Measurements from ENCODE around the gene ZNF264.
"Not testable (repeated sequence)": the region's sequence is repeated elsewhere in the genome, so short reads cannot be mapped to it uniquely, and the experiment has no call there.

ZNF264 gene

DNA sequence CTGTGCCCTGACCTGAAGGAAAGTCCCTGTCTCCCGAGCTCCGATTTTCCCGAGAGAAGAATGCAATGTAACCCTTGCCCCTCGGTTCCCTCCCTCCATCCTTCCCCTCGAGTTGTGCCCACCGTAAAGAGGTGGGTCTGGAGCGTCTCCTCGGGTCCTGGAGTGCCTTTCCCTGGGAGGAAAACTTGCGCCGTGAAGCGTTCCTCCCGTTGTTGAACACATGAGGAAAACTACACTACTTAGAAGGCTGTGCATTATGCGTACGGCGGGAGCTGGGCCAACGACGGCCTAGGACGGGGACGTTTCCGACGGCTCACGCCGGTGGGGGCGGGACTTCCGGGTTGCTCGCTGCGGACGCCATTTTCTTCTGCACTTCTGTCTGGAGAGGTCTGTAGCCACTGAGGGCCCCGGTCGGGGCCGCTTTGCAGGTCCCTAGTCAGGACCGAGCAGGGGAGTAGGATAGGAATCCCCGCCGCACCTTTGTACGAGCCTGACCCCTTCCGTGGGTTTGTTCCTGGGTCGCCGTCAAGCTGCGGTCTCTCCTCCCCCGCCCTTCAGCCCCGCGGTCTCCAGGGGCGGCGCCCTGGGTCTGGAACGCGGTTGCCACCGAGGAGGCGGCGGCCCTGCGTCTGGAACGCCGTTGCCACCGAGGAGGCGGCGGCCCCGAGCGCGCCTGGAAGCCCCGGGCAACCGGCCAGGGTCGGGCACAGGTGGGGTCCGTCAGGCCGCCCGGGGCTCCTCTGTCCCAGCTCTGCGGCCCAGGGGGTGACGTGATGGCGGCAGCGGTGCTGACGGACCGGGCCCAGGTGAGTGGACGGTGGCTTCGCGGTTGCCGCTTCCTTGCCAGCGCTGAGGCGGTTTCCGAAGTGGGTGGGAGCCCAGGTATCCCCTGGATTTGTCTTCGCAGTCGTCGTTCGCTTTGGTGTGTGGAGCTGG, at the start of gene ZNF264:
ZNF264 (plus strand) TSS at position 360 of the 936 bp plus-strand sequence; CDS start at position 774, 414 bp downstream.
- Histone ChIP-seq H3K9me3 (ENCODE audit: low read length) (peaks cover 4% of the 10 kb centered on the region), H3K27me3 (ENCODE audit: control insufficient read depth in 1 of 2, insufficient read depth in 2 of 2, low read length in 2 of 2) (no peaks in the 10 kb centered on the region), H3K4me1 (ENCODE audit: insufficient read depth, low read length) (peaks cover 15% of the 10 kb centered on the region), H3K4me3 (ENCODE audit: low read depth in 1 of 2, low read length in 2 of 2) (peak within 1 kb of the TSS; percentile 84 to 94), H3K9ac (ENCODE audit: low read length) (peak within 1 kb of the TSS; percentile 69), H3K36me3 (ENCODE audit: insufficient read depth, low read length) (peaks cover 33% of the 10 kb centered on the region), H3K27ac (ENCODE audit: low read depth, low read length) (peak within 1 kb of the TSS; percentile 80)

DNA sequence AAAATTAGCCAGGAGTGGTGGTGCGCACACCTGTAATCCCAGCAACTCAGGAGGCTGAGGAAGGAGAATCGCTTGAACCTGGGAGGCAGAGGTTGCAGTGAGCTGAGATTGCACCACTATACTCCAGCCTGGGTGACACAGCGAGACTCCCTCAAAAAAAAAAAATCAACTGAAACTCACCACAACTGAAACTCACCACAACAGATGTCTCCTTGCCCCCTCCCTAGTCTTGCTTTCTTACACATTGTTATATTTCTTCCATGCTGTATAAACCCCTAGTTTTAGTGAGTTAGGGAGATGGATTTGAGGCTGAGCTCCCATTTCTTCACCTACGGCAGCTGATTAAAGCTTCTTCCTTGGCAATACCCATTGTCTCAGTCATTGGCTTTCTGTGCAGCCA, 49.6 kb upstream of the ZNF264 start:
- no peaks in the 10 kb centered on the region for H3K4me1 ChIP-seq (ENCODE audit: insufficient read depth, low read length)
- no peak overlapping the region for H3K27ac ChIP-seq (ENCODE audit: low read depth, low read length)
- H3K9me3 ChIP-seq (ENCODE audit: low read length), result no peaks in the 10 kb centered on the region
- no peaks in the 10 kb centered on the region for H3K36me3 ChIP-seq (ENCODE audit: insufficient read depth, low read length)
- no peak overlapping the region for H3K9ac ChIP-seq (ENCODE audit: low read length)
- H3K4me3 ChIP-seq (ENCODE audit: low read depth in 1 of 2, low read length in 2 of 2), result no peak overlapping the region
- no peaks in the 10 kb centered on the region for H3K27me3 ChIP-seq (ENCODE audit: control insufficient read depth in 1 of 2, insufficient read depth in 2 of 2, low read length in 2 of 2)

DNA sequence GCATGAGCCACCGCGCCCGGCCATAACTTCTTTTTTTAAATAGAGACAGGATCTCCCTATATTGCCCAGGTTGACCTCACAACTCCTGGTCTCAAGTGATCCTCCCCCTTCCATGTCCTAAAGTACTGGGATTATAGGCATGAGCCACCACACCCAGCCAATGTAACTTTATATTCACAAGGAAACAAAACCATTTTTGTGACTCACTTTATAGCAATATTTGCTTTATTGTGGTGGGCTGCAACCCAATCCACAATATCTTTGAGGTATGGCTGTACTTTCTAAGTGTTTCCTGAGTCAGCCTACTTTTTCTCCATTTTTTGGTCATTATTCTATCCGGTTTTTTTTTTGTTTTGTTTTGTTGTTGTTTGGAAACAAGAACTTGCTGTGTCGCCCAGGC, 38.4 kb upstream of the ZNF264 start:
- Histone ChIP-seq H3K9ac (ENCODE audit: low read length) (no peak overlapping the region), H3K27me3 (ENCODE audit: control insufficient read depth in 1 of 2, insufficient read depth in 2 of 2, low read length in 2 of 2) (no peaks in the 10 kb centered on the region), H3K4me1 (ENCODE audit: insufficient read depth, low read length) (no peaks in the 10 kb centered on the region), H3K27ac (ENCODE audit: low read depth, low read length) (no peak overlapping the region), H3K9me3 (ENCODE audit: low read length) (no peaks in the 10 kb centered on the region), H3K36me3 (ENCODE audit: insufficient read depth, low read length) (no peaks in the 10 kb centered on the region), H3K4me3 (ENCODE audit: low read depth in 1 of 2, low read length in 2 of 2) (no peak overlapping the region)

DNA sequence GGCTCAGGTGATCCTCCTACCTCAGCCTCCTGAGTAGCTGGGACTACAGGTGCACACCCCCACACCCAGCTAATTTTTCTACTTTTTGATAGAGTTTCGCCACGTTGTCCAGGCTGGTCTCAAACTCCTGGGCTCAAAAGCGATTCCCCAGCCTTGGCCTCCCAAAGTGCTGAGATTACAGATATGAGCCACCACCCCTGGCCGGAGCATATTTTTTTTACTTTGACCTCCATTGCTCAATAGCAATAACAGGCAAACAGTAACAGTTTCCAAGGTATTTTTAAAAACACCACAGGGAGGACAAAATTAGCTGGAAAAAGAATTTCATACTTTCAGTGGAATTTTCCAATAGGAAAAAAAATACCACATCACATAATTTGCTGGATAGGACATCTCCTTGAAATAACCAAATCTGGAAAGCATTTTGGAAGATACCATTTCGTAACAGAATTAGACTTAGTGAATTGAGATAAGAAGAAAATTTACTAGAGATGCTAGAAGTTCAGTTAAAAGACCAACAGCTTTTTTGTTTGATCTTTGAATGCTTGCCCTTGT, 29.2 kb upstream of the ZNF264 start:
- Histone ChIP-seq H3K27ac (ENCODE audit: low read depth, low read length) (no peak overlapping the region), H3K36me3 (ENCODE audit: insufficient read depth, low read length) (no peaks in the 10 kb centered on the region), H3K4me1 (ENCODE audit: insufficient read depth, low read length) (no peaks in the 10 kb centered on the region), H3K9ac (ENCODE audit: low read length) (no peak overlapping the region), H3K4me3 (ENCODE audit: low read depth in 1 of 2, low read length in 2 of 2) (no peak overlapping the region), H3K27me3 (ENCODE audit: control insufficient read depth in 1 of 2, insufficient read depth in 2 of 2, low read length in 2 of 2) (no peaks in the 10 kb centered on the region), H3K9me3 (ENCODE audit: low read length) (no peaks in the 10 kb centered on the region)

DNA sequence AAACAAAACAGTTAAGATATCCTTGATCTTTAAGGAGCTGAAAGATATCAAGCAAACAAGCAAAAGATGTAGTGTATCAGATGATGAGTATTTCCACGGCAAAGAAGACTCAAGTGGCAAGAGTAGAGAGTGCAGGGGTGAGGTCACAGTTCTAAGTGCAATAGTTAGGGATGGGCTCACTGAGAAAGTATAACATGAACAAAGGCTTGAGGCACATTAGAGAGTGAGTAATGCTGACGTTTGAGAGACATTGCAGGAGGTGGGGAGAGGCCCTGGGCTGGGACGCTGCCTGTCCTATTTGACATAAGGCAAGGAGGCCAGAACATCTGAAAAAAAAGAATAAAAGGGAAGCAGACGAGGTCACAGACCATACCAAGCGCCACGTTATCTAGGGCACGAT, 25.5 kb upstream of the ZNF264 start:
- Histone ChIP-seq H3K4me1 (ENCODE audit: insufficient read depth, low read length) (no peaks in the 10 kb centered on the region), H3K9me3 (ENCODE audit: low read length) (no peaks in the 10 kb centered on the region), H3K27ac (ENCODE audit: low read depth, low read length) (no peak overlapping the region), H3K9ac (ENCODE audit: low read length) (no peak overlapping the region), H3K27me3 (ENCODE audit: control insufficient read depth in 1 of 2, insufficient read depth in 2 of 2, low read length in 2 of 2) (no peaks in the 10 kb centered on the region), H3K36me3 (ENCODE audit: insufficient read depth, low read length) (no peaks in the 10 kb centered on the region), H3K4me3 (ENCODE audit: low read depth in 1 of 2, low read length in 2 of 2) (no peak overlapping the region)

DNA sequence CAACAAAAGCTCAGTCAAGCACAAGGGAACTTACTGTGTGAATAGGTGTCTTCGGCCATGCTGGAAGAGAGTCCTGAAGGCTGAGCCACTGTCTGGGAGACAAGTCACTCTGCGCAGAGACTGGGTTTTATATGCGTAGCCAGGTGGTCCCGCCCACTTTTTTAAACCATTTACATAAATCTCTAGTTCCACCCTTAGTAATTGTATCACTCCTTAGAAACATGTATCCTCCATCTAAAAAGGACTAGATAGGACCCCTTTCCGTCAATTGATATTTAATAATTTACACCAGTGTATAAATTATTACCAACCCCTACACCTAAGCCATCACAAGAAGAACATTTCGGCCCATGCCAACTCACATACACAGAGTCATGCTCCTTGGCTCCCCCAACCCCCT, 23.9 kb upstream of the ZNF264 start, which contains the start of gene DUXA:
DUXA (minus strand) TSS at position 101 of the 400 bp plus-strand sequence; CDS start at position 59, 42 bp downstream.
- Histone ChIP-seq H3K4me3 (ENCODE audit: low read depth in 1 of 2, low read length in 2 of 2) (no peak within 1 kb of the TSS), H3K36me3 (ENCODE audit: insufficient read depth, low read length) (no peaks in the 10 kb centered on the region), H3K9me3 (ENCODE audit: low read length) (no peaks in the 10 kb centered on the region), H3K27ac (ENCODE audit: low read depth, low read length) (no peak within 1 kb of the TSS), H3K27me3 (ENCODE audit: control insufficient read depth in 1 of 2, insufficient read depth in 2 of 2, low read length in 2 of 2) (no peaks in the 10 kb centered on the region), H3K9ac (ENCODE audit: low read length) (no peak within 1 kb of the TSS), H3K4me1 (ENCODE audit: insufficient read depth, low read length) (no peaks in the 10 kb centered on the region)

DNA sequence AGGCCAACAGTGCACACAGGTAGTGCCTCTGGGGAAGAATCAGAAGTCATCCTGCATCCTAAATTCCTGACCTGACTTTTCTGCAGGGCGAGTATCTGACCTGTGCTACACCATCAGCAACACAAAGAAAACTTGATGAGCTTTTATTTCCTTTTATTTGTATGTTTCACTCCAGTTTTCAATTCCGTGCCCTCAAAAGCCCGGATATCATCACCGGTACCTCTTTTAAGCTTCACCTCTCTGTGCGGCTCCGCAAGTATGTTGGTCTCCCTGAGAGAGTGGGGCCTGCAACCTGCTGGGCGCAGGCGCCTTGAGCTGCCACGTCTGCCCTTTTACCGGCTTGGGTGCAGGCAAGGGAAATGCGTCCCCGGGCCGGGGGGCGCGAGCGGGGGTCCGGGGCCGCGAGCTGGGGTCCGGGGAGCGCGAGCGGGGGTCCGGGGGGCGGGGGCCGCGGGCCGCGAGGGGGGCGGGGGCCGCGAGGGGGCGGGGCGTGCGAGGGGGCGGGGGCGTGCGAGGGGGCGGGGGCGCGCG, 19.7 kb upstream of the ZNF264 start:
- Histone ChIP-seq H3K4me1 (ENCODE audit: insufficient read depth, low read length) (peaks cover 5% of the 10 kb centered on the region), H3K27ac (ENCODE audit: low read depth, low read length) (no peak overlapping the region), H3K9me3 (ENCODE audit: low read length) (no peaks in the 10 kb centered on the region), H3K9ac (ENCODE audit: low read length) (no peak overlapping the region), H3K27me3 (ENCODE audit: control insufficient read depth in 1 of 2, insufficient read depth in 2 of 2, low read length in 2 of 2) (no peaks in the 10 kb centered on the region), H3K36me3 (ENCODE audit: insufficient read depth, low read length) (no peaks in the 10 kb centered on the region), H3K4me3 (ENCODE audit: low read depth in 1 of 2, low read length in 2 of 2) (peak overlapping the region in 1 of 2 donors; percentile 33)

DNA sequence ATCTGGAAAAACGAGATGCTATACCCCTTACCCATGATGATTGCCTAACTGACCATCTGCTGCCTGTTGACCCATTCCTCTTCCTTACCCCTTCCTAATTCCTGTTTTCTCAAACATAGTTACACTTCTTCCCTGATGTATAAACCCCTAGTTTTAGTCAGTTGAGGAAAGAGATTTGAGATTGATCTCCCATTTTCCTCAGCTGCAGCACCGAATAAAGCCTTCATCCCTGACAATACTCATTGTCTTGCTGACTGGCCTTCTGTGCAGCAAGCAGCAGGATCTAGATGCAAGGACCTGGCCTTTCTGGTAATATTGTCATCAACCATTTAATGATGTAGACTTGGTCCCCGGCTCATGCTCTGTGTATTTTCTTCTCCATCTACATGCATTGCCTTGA, 999 bp upstream of the ZNF264 start:
- no peak overlapping the region for H3K27ac ChIP-seq (ENCODE audit: low read depth, low read length)
- H3K4me3 ChIP-seq (ENCODE audit: low read depth in 1 of 2, low read length in 2 of 2), result peak overlapping the region in 1 of 2 donors; percentile 84
- peaks cover 15% of the 10 kb centered on the region for H3K4me1 ChIP-seq (ENCODE audit: insufficient read depth, low read length)
- H3K36me3 ChIP-seq (ENCODE audit: insufficient read depth, low read length), result peaks cover 23% of the 10 kb centered on the region
- H3K27me3 ChIP-seq (ENCODE audit: control insufficient read depth in 1 of 2, insufficient read depth in 2 of 2, low read length in 2 of 2), result no peaks in the 10 kb centered on the region
- H3K9ac ChIP-seq (ENCODE audit: low read length), result no peak overlapping the region
- H3K9me3 ChIP-seq (ENCODE audit: low read length), result peaks cover 4% of the 10 kb centered on the region

DNA sequence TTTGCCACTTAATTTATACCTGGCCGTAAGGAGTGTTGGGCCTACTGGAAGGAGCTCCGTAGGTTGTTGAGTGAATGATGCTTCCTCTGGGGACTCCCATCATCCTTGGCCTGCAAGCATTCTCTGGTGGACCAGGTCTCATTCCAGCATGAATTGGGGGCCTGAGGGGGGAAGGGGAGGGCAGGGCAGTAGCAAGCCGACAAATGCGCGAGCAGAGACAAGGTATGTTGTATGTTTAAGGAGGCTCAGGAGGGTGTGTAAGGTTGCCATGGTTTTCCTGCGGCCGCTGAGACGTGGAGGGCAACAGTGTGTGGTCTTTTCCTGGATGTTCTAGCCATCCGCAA, 749 bp downstream of the ZNF264 start:
- Histone ChIP-seq H3K27ac (ENCODE audit: low read depth, low read length) (peak overlapping the region; percentile 80), H3K36me3 (ENCODE audit: insufficient read depth, low read length) (peaks cover 38% of the 10 kb centered on the region), H3K9me3 (ENCODE audit: low read length) (peaks cover 3% of the 10 kb centered on the region), H3K4me3 (ENCODE audit: low read depth in 1 of 2, low read length in 2 of 2) (peak overlapping the region; percentile 84 to 94), H3K4me1 (ENCODE audit: insufficient read depth, low read length) (peaks cover 15% of the 10 kb centered on the region), H3K9ac (ENCODE audit: low read length) (peak overlapping the region; percentile 69), H3K27me3 (ENCODE audit: control insufficient read depth in 1 of 2, insufficient read depth in 2 of 2, low read length in 2 of 2) (no peaks in the 10 kb centered on the region)

DNA sequence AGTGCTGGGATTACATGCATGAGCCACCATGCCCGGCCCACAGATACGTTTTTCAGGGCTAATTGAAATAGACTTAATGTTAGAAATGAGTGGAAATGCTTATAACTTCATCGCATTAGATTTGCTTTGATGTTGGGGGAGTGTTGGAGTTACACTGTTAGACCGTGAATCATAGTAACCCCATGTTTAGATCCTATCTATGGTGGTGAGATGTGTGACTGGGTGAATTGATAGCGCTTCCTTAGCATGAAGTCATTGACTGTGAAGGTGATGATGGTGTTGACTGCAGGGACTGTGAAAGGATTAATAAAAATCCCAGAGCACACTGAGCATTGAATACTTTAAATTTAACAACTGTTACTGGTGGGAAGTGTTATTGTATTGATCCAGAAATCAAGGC, 1.7 kb downstream of the ZNF264 start:
- no peaks in the 10 kb centered on the region for H3K27me3 ChIP-seq (ENCODE audit: control insufficient read depth in 1 of 2, insufficient read depth in 2 of 2, low read length in 2 of 2)
- peaks cover 15% of the 10 kb centered on the region for H3K4me1 ChIP-seq (ENCODE audit: insufficient read depth, low read length)
- no peaks in the 10 kb centered on the region for H3K9me3 ChIP-seq (ENCODE audit: low read length)
- H3K4me3 ChIP-seq (ENCODE audit: low read depth in 1 of 2, low read length in 2 of 2), result peak overlapping the region in 1 of 2 donors; percentile 84
- no peak overlapping the region for H3K27ac ChIP-seq (ENCODE audit: low read depth, low read length)
- no peak overlapping the region for H3K9ac ChIP-seq (ENCODE audit: low read length)
- peaks cover 47% of the 10 kb centered on the region for H3K36me3 ChIP-seq (ENCODE audit: insufficient read depth, low read length)

DNA sequence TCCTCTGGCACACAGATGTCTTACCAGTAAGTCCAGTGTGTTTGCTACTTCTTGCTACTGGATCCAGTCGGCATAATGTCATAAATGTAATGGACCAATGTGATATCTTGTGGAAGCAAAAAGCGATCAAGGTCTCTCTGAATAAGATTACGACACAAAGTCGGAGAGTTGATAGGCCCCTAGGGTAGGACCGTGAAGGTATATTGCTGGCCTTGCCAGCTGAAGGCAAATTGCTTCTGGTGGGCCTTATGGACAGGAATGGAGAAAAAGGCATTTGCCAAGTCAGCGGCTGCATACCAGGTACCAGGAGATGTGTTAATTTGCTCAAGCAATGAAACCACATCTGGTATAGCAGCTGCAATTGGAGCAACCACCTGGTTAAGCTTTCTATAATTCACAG, 6.6 kb downstream of the ZNF264 start:
- not testable (repeated sequence) for H3K4me1 ChIP-seq (ENCODE audit: insufficient read depth, low read length); H3K27me3 ChIP-seq (ENCODE audit: control insufficient read depth in 1 of 2, insufficient read depth in 2 of 2, low read length in 2 of 2); H3K9ac ChIP-seq (ENCODE audit: low read length); H3K9me3 ChIP-seq (ENCODE audit: low read length); H3K4me3 ChIP-seq (ENCODE audit: low read depth in 1 of 2, low read length in 2 of 2); H3K27ac ChIP-seq (ENCODE audit: low read depth, low read length)
- H3K36me3 ChIP-seq (ENCODE audit: insufficient read depth, low read length), result peaks cover 74% of the 10 kb centered on the region

All from muscle layer of colon (tissue), 2 donors.